D721Med (cell line): ENCODE measurements around the gene ZNF860.

ENCODE experiments used
- DNase-seq: peaks from one replicate; pipeline ENCODE4 v3.0.0; 2011; ENCODE audit warnings: low spot score; ENCODE audit not compliant: insufficient read length
- FAIRE-seq: peaks from 2 replicates; lab custom pipeline; 2011; peaks lifted over from hg19 to GRCh38; lab: Jason Lieb, UNC
- TF ChIP-seq, protein P1 (sequence below): IDR thresholded peaks from 2 replicates; pipeline ENCODE4 v1.5.1; 2012; ENCODE audit warnings: mild to moderate bottlenecking, control low read depth; ENCODE audit not compliant: insufficient read depth; ENCODE audit errors: missing control alignments

The ZNF860 gene

DNA sequence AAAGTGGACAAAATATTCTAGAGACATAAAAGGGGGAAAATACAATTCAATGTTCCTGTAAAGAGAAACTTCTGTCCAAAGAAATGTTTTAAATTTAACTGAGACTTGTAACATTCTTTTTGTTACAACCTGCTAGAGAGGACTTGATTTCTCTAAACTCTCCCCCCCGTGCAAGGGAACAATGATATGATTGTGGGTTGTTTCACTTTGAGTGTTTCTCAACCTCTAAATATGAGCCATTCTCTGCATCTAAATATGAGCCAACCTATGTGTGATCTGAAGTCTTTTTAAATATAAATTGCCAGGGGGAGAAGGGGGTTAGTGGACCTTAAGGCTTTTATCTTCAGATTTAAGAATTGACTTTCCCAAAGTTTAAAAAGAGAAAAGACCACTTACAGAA, 14.6 kb downstream of the ZNF860 start:
- no peak for DNase-seq
- TF ChIP-seq, protein P1, sequence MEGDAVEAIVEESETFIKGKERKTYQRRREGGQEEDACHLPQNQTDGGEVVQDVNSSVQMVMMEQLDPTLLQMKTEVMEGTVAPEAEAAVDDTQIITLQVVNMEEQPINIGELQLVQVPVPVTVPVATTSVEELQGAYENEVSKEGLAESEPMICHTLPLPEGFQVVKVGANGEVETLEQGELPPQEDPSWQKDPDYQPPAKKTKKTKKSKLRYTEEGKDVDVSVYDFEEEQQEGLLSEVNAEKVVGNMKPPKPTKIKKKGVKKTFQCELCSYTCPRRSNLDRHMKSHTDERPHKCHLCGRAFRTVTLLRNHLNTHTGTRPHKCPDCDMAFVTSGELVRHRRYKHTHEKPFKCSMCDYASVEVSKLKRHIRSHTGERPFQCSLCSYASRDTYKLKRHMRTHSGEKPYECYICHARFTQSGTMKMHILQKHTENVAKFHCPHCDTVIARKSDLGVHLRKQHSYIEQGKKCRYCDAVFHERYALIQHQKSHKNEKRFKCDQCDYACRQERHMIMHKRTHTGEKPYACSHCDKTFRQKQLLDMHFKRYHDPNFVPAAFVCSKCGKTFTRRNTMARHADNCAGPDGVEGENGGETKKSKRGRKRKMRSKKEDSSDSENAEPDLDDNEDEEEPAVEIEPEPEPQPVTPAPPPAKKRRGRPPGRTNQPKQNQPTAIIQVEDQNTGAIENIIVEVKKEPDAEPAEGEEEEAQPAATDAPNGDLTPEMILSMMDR: no peak
- FAIRE-seq: no peak

DNA sequence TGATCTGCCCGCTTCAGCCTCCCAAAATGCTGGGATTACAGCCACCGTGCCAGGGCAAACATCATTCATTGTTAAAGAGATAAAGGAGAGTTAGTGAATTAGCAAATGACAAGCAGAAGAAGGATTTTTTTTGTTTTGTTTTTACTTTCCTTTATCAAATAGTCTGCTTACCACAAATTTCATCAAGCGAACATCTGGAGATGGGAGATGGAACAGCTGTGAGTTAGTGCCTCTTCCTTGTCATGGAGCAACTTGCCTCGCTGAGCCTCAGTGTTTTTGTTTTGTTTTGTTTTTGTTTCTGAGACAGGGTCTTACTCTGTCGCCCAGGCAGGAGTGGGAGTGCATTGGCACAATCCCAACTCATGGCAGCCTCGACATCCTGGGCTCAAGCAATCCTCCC, 15.9 kb downstream of the ZNF860 start:
- FAIRE-seq (no peak), DNase-seq (no peak)
- TF ChIP-seq, protein P1: no peak

DNA sequence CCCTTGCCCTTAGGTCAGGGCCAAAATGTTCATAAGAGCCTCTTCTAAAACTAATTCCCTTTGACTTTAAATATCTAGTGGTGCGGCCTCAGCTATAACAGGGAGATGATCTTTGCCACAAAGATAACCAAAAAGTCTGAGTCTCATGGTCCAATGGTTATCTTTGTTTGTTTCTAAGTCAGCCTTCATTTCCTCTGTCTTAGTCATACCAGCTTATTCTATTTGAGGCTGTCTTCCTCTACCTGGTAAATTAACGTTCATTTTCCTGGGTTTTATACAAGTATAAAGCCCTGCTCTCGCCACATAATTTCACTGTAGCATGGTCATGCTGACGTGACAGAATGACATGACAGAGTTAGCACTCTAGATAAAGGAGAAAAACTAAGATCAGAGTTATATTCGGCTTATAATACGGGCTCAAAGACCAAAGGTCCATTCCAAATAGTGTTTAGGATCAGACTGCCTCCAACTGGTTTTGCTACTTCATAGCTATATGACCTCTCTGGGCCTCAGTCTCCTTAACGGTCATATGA, 18.4 kb downstream of the ZNF860 start:
- TF ChIP-seq, protein P1: no peak
- DNase-seq: no peak
- no peak for FAIRE-seq

DNA sequence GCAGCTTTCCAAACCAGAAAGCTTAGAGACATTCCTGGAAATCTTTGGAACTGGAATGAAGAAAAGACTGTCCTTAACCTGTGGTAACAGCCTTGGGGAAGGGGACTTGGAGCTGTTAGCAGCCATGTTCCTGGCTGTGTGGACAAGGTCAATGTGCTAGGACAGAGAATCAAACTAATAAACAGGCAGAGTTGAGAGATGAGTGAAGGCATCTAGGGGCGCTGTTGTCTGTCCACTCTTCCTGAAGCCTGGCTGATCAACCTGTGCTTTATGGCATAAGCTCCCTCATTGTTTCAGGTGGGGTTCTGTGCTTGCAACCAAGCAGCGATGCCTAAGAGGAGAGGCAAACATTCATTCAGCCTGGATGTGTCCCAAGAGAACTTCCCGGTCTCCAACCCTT, 19.3 kb downstream of the ZNF860 start:
- TF ChIP-seq, protein P1: no peak
- DNase-seq: no peak
- no peak for FAIRE-seq

DNA sequence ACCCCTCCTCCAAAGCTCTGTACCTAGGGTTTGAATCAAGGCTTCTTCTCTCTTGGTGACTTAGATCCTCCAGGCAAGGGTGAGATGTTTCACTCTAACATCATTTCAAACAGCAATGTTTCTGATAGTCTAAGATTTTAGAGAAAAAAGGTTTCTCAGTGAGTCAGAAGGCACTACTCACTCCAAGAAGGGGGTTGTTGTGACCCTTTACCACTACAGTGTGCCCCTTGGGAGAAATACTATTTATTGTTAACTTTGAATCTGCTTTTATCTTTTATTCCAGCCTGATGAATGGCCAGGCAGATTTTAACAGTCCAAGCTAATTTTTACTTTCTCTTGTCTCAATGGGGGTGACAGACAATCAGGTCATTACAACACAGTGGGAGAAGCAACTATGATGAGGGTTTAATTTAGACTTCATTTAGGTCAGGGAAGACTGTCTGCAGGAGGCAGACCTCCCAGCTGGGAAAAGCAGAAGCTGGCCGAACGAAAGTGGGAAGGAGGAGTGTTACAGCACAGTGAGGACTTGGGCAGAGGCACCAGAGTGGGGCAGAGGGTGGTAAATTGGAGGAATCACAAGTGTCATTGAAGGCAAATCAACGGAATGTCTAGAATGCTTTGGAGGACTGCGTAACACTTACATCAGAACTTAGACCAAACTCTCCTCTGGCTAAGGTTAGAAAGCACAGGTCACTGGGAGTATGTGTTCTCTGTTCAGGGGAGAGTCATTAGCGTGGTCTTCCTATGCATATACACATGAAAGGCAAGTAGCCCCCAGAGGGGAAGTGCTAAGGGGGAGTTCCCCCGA, 21.2 kb downstream of the ZNF860 start:
- TF ChIP-seq, protein P1: no peak
- no peak for DNase-seq
- no peak for FAIRE-seq

DNA sequence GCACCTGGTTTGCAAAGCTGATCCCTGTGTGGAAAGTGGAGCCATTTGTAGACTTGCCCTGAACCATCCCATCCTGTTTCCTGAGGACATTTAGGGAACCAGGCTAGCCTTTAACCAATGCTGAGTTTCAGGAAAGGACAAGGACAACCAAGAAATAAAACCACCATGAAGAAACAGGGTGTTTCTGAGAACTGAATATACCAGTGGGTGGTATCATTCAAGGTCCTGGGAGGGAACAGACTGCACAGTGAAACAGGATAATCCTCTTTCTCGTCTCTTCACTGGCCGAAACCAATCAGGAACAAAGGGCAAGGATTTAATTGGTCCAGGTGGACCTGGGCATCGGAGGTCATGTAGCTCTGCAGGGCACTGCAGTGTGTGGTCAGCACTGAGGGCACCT, 21.8 kb downstream of the ZNF860 start:
- FAIRE-seq (no peak), DNase-seq (no peak)
- TF ChIP-seq, protein P1: no peak
